OCI-LY7 (cell line): ENCODE results near the gene SMARCB1. TPM values are rescaled to one million over a fixed set of nuclear protein-coding genes. Genes with fewer than 3 reads are reported as not detected.
A peak's percentile ranks its signal among the peaks of the same experiment; 100 is the strongest.

Source experiments
- BruUV-seq: library from RNA; stranded (reverse); fragments of 400-500 nt; replicated peaks from 2 replicates; lab custom pipeline; 2021; lab: Mats Ljungman, UMichigan
- CTCF ChIA-PET: fragments of 300-600 bp; sonication (Branson Sonifier 250); formaldehyde crosslinking; loops from one replicate; lab custom pipeline; 2022; ENCODE audit warnings: antibody characterized with exemption; ENCODE audit not compliant: unreplicated experiment; lab: Charles Lee
- POLR2A ChIA-PET: fragments of 300-600 bp; sonication (Branson Sonifier 250); formaldehyde crosslinking; loops from one replicate; lab custom pipeline; 2022; ENCODE audit warnings: antibody characterized with exemption; lab: Charles Lee
- DNase-seq: peaks from one replicate; pipeline ENCODE4 v3.0.0-alpha.2; 2015; ENCODE audit warnings: low spot score
- H2AFZ ChIP-seq: fragments of 200-600 bp; sonication (generic), shearing (Covaris generic); 2 replicates; pipeline ENCODE4 v1.6.1; 2014; ENCODE audit warnings: mild to moderate bottlenecking, antibody characterized with exemption, low read length, moderate library complexity
- H3K27ac ChIP-seq: fragments of 200-600 bp; sonication (generic); 2 replicates; pipeline ENCODE4 v1.5.1; 2014; ENCODE audit warnings: mixed run types, low read depth, mild to moderate bottlenecking, moderate library complexity, low read length, inconsistent platforms; ENCODE audit not compliant: poor library complexity, severe bottlenecking
- H3K36me3 ChIP-seq: fragments of 200-600 bp; sonication (generic); 2 replicates; pipeline ENCODE4 v1.6.1; 2014; ENCODE audit warnings: mild to moderate bottlenecking, antibody characterized with exemption, low read length, moderate library complexity, mixed read lengths; ENCODE audit not compliant: insufficient read depth
- H3K4me1 ChIP-seq: fragments of 200-600 bp; sonication (generic); 2 replicates; pipeline ENCODE4 v1.5.1; 2014; ENCODE audit warnings: mild to moderate bottlenecking, low read length; ENCODE audit not compliant: insufficient read depth, poor library complexity, severe bottlenecking
- H3K4me2 ChIP-seq: fragments of 200-600 bp; sonication (generic); 2 replicates; pipeline ENCODE4 v1.6.1; 2014; ENCODE audit warnings: mild to moderate bottlenecking, low read length
- H3K4me3 ChIP-seq: fragments of 200-600 bp; sonication (generic); 2 replicates; pipeline ENCODE4 v1.5.1; 2014; ENCODE audit warnings: mild to moderate bottlenecking, low read depth, low read length; ENCODE audit not compliant: poor library complexity, severe bottlenecking
- H3K79me2 ChIP-seq: fragments of 200-600 bp; sonication (generic); 2 replicates; pipeline ENCODE4 v1.6.1; 2016; ENCODE audit warnings: low read depth, mild to moderate bottlenecking, low read length, moderate library complexity, mixed read lengths; ENCODE audit not compliant: insufficient read depth
- H3K9me2 ChIP-seq: fragments of 200-600 bp; sonication (generic); 2 replicates; pipeline ENCODE4 v1.6.1; 2016; ENCODE audit warnings: mild to moderate bottlenecking, low read length, mixed read lengths; ENCODE audit not compliant: insufficient read depth
- H3K9me3 ChIP-seq: fragments of 200-600 bp; sonication (generic); 2 replicates; pipeline ENCODE4 v1.6.1; 2014; ENCODE audit warnings: mild to moderate bottlenecking, mixed run types, low read length, mixed read lengths
- H4K20me1 ChIP-seq: fragments of 200-600 bp; sonication (generic); 2 replicates; pipeline ENCODE4 v1.6.1; 2014; ENCODE audit warnings: mild to moderate bottlenecking, antibody characterized with exemption, low read length, moderate library complexity, mixed read lengths; ENCODE audit not compliant: insufficient read depth
- CTCF ChIP-seq: fragments of 200-600 bp; sonication (generic); conservative IDR thresholded peaks from 2 replicates; pipeline ENCODE4 v1.5.1; 2014; ENCODE audit warnings: mild to moderate bottlenecking, antibody characterized with exemption, low read length, moderate library complexity, mixed read lengths
- EZH2phosphoT487 ChIP-seq: fragments of 200-600 bp; sonication (generic); IDR thresholded peaks from 2 replicates; pipeline ENCODE4 v1.6.1; 2018; ENCODE audit warnings: low read depth, borderline replicate concordance, mild to moderate bottlenecking, mixed run types, antibody characterized with exemption, low read length, moderate library complexity, mixed read lengths
- intact Hi-C: fragments of 100-400 bp; cut with micrococcal nuclease; formaldehyde crosslinking; loops from one replicate; pipeline ENCODE4 v1.10.0; 2022; ENCODE audit not compliant: unreplicated experiment
- total RNA-seq, 2 experiments: library from RNA; depleted of rRNA in 1 of 2; stranded (reverse); fragments of >200 nt in 1 of 2; shearing (Covaris generic) in 1 of 2; gene quantifications; 2 replicates each; pipeline ENCODE4 v1.2.3, GENCODE V29; 2014 to 2022

The SMARCB1 gene
- total RNA-seq, 2 experiments from 2014 or later: 252 to 265 TPM

GRCh38 chr22:23847310-23847920, 60.6 kb downstream of the SMARCB1 start:
- TF ChIP-seq CTCF (no peak), EZH2phosphoT487 (no peak)

GRCh38 chr22:23847991-23848864, 61.5 kb downstream of the SMARCB1 start:
- H3K4me1 ChIP-seq: peaks cover 85% of the 10 kb centered on the region
- peak overlapping the region; percentile 82 for H3K27ac ChIP-seq
- TF ChIP-seq CTCF (0 out of 2 replicates have a peak, but pooled peaks have one; percentile 16), EZH2phosphoT487 (no peak)
- BruUV-seq: no TSS peak
- POLR2A ChIA-PET: interaction anchor here (0.5 to 1.1 kb wide), 4 partner anchors 64 to 271 kb away, joined by 3 to 4 read pairs (median 4); no protein-coding TSS in a partner anchor
- no peak overlapping the region for H2AFZ ChIP-seq
- peak overlapping the region; percentile 76 for H3K4me2 ChIP-seq
- peak overlapping the region; percentile 48 for H3K4me3 ChIP-seq
- H3K36me3 ChIP-seq: no peaks in the 10 kb centered on the region
- H4K20me1 ChIP-seq: no peaks in the 10 kb centered on the region
- CTCF ChIA-PET: interaction anchor here (0.6 to 2.1 kb wide), 2 partner anchors 79 to 318 kb away, joined by 4 to 7 read pairs; no protein-coding TSS in a partner anchor
- H3K79me2 ChIP-seq: no peaks in the 10 kb centered on the region
- peak; percentile 83 for DNase-seq
- intact Hi-C loops: loop anchor here (1.0 to 5.0 kb wide), 5 partner anchors 47 to 307 kb away; partner anchors contain the start of genes VPREB3 and ZNF70
- no peaks in the 10 kb centered on the region for H3K9me2 ChIP-seq
- no peaks in the 10 kb centered on the region for H3K9me3 ChIP-seq

More at GRCh38 chr22:23847310-23847920, 60.6 kb downstream of the SMARCB1 start:
- Histone ChIP-seq H2AFZ (0 out of 2 replicates have a peak overlapping the region, but pooled peaks have one; percentile 29), H3K9me3 (no peaks in the 10 kb centered on the region), H3K4me2 (peak overlapping the region; percentile 76), H3K4me1 (peaks cover 94% of the 10 kb centered on the region), H3K27ac (peak overlapping the region; percentile 82), H4K20me1 (no peaks in the 10 kb centered on the region), H3K36me3 (no peaks in the 10 kb centered on the region), H3K79me2 (no peaks in the 10 kb centered on the region), H3K9me2 (no peaks in the 10 kb centered on the region), H3K4me3 (peak overlapping the region; percentile 48)
- BruUV-seq: no TSS peak
- no peak for DNase-seq
- POLR2A ChIA-PET: interaction anchor here (0.5 to 0.9 kb wide), 4 partner anchors 48 to 270 kb away, joined by 3 to 6 read pairs (median 4); no protein-coding TSS in a partner anchor
- CTCF ChIA-PET: interaction anchor here (0.6 kb wide), 2 partner anchors 48 to 317 kb away, joined by 3 to 4 read pairs; no protein-coding TSS in a partner anchor
- intact Hi-C loops: loop anchor here (5.0 kb wide), 2 partner anchors 95 to 220 kb away; partner anchors contain the start of genes VPREB3 and ZNF70
